GM12872 (cell line): ENCODE results near the gene ZNF70.

ENCODE experiments used
- CTCF ChIP-seq: IDR thresholded peaks from 3 replicates; pipeline ENCODE4 v1.5.1; 2011; ENCODE audit warnings: low read depth, mild to moderate bottlenecking, low read length, moderate library complexity; ENCODE audit not compliant: insufficient read depth

ZNF70 gene

GRCh38 chr22:23750714-23751440 is at the start of gene ZNF70:
TSS of gene ZNF70 (minus strand) at chr22:23751112. CDS start at chr22:23745140, 5,972 bp downstream.
- TF ChIP-seq CTCF: peak; percentile 43

GRCh38 chr22:23796461-23796860 is 45.5 kb upstream of the ZNF70 start:
- TF ChIP-seq CTCF: no peak

GRCh38 chr22:23793326-23793725 is 42.4 kb upstream of the ZNF70 start:
- TF ChIP-seq CTCF: 0 out of 3 replicates have a peak, but pooled peaks have one; percentile 19

GRCh38 chr22:23791738-23792645 is 41.1 kb upstream of the ZNF70 start:
- TF ChIP-seq CTCF: no peak

GRCh38 chr22:23790819-23791737 is 40.2 kb upstream of the ZNF70 start:
- no peak for TF ChIP-seq CTCF

- TF ChIP-seq CTCF: no peak
Observed at GRCh38 chr22:23789638-23790037, 38.7 kb upstream of the ZNF70 start.
